Dermis blood vessel endothelial cell (primary cell): ENCODE measurements around the gene OR4C15. TPM values are rescaled to one million over a fixed set of nuclear protein-coding genes. Genes with fewer than 3 reads are reported as not detected.

Source experiments
- DNase-seq: peaks from one replicate; pipeline ENCODE4 v3.0.0; 2010
- total RNA-seq: library from RNA; depleted of rRNA; stranded (reverse); fragments of >200 nt; gene quantifications from 2 replicates; pipeline ENCODE4 v1.2.3, GENCODE V29; 2014

OR4C15 gene
- total RNA-seq = not detected in 2 replicates

- no peak for DNase-seq
Measured at GRCh38 chr11:55554169-55554568, at the start of gene OR4C15. Gene OR4C15, plus strand, starts transcription at chr11:55554469. Its CDS starts 0 bp downstream, at chr11:55554469.

- DNase-seq = no peak
Measured at GRCh38 chr11:55571828-55572227, 17.6 kb downstream of the OR4C15 start, which contains the start of gene OR4C16. Gene OR4C16, plus strand, starts transcription at chr11:55572128. Its CDS starts 0 bp downstream, at chr11:55572128.

GRCh38 chr11:55572548-55572947 lies 18.3 kb downstream of the OR4C15 start:
- no peak for DNase-seq

Other genes starting within 250 kb of the OR4C15 start
- gene OR4A16, start 211.3 kb upstream of the OR4C15 start, total RNA-seq = not detected in 2 replicates
- not detected in 2 replicates for gene OR4A15, start 186.5 kb upstream of the OR4C15 start, total RNA-seq
- not detected in 2 replicates for gene OR4C16, start 17.7 kb downstream of the OR4C15 start, total RNA-seq
- not detected in 2 replicates for gene OR4C11, start 53.2 kb downstream of the OR4C15 start, total RNA-seq
- gene OR4P4, start 80.6 kb downstream of the OR4C15 start, total RNA-seq = not detected in 2 replicates
- gene OR4S2, start 93.9 kb downstream of the OR4C15 start, total RNA-seq = not detected in 2 replicates
- not detected in 2 replicates for gene OR4C6, start 107.7 kb downstream of the OR4C15 start, total RNA-seq
- not detected in 2 replicates for gene OR5D13, start 219.0 kb downstream of the OR4C15 start, total RNA-seq
- not detected in 2 replicates for gene OR5D14, start 241.1 kb downstream of the OR4C15 start, total RNA-seq